Gastrocnemius medialis (tissue), 4 donors: ENCODE data around the gene DMBT1. TPM values are rescaled to one million over a fixed set of nuclear protein-coding genes. Genes with fewer than 3 reads are reported as not detected.

Experiments used
- ATAC-seq, 2 donors: fragments of 150-250 bp; one replicate each; pipeline ENCODE4 v1.9.1; 2016
- DNase-seq, 2 donors: peaks; one replicate each; pipeline ENCODE4 v3.0.0-alpha.2; 2019
- H3K27ac ChIP-seq, 4 donors: fragments of 200-600 bp; sonication (generic); 1 replicate in 1 of 4; 2 replicates in 3 of 4; pipeline ENCODE4 v1.5.1; 2016 to 2018; ENCODE audit warnings: mild to moderate bottlenecking in 2 of 4, moderate library complexity in 1 of 4
- H3K27me3 ChIP-seq, 3 donors: fragments of 200-600 bp; sonication (generic) in 2 of 3; 1 replicate in 1 of 3; 2 replicates in 2 of 3; pipeline versions ENCODE4 v1.5.1 to v1.6.0; 2016 to 2019; ENCODE audit warnings: mild to moderate bottlenecking in 1 of 3, moderate library complexity in 1 of 3
- H3K36me3 ChIP-seq, 2 donors: fragments of 200-600 bp; sonication (generic) in 1 of 2; one replicate each; pipeline ENCODE4 v1.5.1; 2017 to 2018
- H3K4me1 ChIP-seq, 2 donors: fragments of 200-600 bp; sonication (generic) in 1 of 2; one replicate each; pipeline ENCODE4 v1.5.1; 2016 to 2017; ENCODE audit warnings: mild to moderate bottlenecking in 2 of 2
- H3K4me3 ChIP-seq, 4 donors: fragments of 200-600 bp; sonication (generic) in 3 of 4; 1 replicate in 1 of 4; 2 replicates in 3 of 4; pipeline ENCODE4 v1.5.1; 2016 to 2019; ENCODE audit warnings: mild to moderate bottlenecking in 2 of 4
- H3K9me3 ChIP-seq, 3 donors: fragments of 200-600 bp; sonication (generic) in 2 of 3; 1 replicate in 1 of 3; 2 replicates in 2 of 3; pipeline ENCODE4 v1.5.1; 2016 to 2019
- CTCF ChIP-seq, 5 experiments: fragments of 450-650 bp in 3 of 5; fragments of 200-600 bp in 2 of 5; sonication (generic) in 2 of 5; IDR thresholded peaks in 4 of 5; conservative IDR thresholded peaks in 1 of 5; 1 replicate in 4 of 5; 2 replicates in 1 of 5; pipeline ENCODE4 v1.5.1; 2016 to 2019; ENCODE audit warnings: antibody characterized with exemption in 5 of 5, mild to moderate bottlenecking in 3 of 5, moderate library complexity in 3 of 5
- POLR2A ChIP-seq, 2 donors: fragments of 450-650 bp; IDR thresholded peaks; one replicate each; pipeline ENCODE4 v1.6.1; 2017; ENCODE audit warnings: antibody characterized with exemption in 2 of 2, mild to moderate bottlenecking in 2 of 2, moderate library complexity in 2 of 2
- in situ Hi-C, 4 donors: fragments of 200-750 bp; cut with MboI; loops; one replicate each; pipeline versions ENCODE4 v1.15.0 to v1.8.0; 2017; ENCODE audit warnings: low sequenced_read_pairs in 4 of 4
- intact Hi-C: fragments of 100-400 bp; cut with DNase I; formaldehyde crosslinking; loops from one replicate; pipeline ENCODE4 v1.15.1; 2023; ENCODE audit warnings: low total_unique reads
- total RNA-seq, 4 donors: library from RNA; depleted of rRNA; stranded (reverse); fragments of >200 nt; gene quantifications; one replicate each; pipeline versions ENCODE4 v1.1.0 to v1.2.3, GENCODE V29; 2016

Gene DMBT1
- total RNA-seq, 4 donors from 2014 or later: 0.32 TPM; not detected in 3

DNA sequence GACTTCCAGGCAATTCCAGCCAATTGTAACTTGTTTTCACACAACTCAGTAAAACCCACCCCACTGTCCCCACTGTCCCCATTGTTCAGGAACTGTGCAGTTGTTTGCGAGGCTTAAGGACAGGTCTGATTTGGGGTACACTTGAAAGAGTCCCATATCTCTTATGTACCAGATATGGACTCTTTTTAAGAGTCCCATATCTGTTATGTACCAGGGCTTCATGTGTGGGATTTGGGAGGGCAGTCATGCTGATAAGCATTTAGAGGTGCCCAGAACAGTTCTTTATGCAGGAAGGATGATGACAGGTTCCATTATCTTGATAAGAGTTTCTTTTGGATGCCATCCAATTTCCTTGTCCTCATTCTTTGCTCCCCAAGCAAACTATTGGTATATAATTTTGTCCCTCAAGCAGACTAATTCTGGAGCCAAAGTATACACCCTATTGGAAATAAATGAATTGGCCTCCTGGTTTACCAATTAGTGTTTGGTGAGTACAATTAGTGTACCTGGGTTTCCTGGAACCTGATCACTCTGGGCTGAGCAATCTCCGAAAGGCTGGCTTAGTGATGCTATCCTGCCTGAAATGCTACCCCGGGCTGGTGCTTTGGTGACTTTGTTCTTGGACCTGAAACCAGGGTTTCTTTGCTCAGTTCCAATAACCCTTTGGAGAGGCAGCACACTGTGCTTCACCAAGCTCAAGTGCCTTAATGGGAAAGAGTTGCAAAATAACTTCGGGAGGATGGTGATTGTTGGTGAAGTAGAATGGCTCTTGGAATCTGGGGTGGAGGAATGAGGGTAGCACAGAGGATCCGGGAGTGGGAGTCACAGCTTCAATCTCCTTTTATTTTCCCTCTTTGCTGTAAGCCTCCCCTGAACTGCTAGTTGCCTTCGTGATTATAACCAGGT is 6.2 kb upstream of the DMBT1 start:
- no peak for DNase-seq
- Histone ChIP-seq H3K4me1 (no peaks in the 10 kb centered on the region), H3K4me3 (no peak overlapping the region), H3K36me3 (no peaks in the 10 kb centered on the region), H3K9me3 (no peaks in the 10 kb centered on the region), H3K27ac (no peak overlapping the region), H3K27me3 (peaks cover 0 to 8% (median 0%) of the 10 kb centered on the region in 3 donors)
- in situ Hi-C loops: loop anchor here in 1 of 4 donors (25.0 kb wide), 1 partner anchor 117 kb away; no protein-coding TSS in a partner anchor
- no peak for ATAC-seq
- intact Hi-C loops: no loop called here
- TF ChIP-seq POLR2A (IDR thresholded peaks at IDR 0.05) (no peak), CTCF (IDR thresholded peaks at IDR 0.05 in 4 of 5, conservative IDR thresholded peaks at IDR 0.05 in 1 of 5) (no peak)

DNA sequence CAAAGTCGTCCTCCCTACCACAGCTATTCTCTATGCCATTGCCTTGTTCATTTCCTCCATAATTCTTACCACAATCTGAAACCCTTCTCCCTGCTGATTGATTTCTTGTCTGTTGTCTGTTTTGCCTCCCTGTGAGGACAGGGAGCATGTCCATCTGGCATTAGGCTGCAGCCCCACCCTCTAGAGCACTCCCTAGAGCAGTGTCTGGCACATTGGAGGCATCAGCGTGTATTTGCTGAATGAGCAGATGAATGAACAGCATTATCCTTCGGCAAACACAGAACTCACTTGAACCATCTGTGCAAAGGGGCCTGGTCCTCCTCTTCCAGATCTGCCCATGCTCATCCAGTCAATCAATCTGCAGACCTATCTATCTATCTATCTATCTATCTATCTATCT is 5.1 kb upstream of the DMBT1 start:
- Histone ChIP-seq H3K27me3 (peaks cover 0 to 8% (median 0%) of the 10 kb centered on the region in 3 donors), H3K4me3 (no peak overlapping the region), H3K9me3 (no peaks in the 10 kb centered on the region), H3K36me3 (no peaks in the 10 kb centered on the region), H3K27ac (no peak overlapping the region), H3K4me1 (no peaks in the 10 kb centered on the region)
- in situ Hi-C loops (loop anchor here in 1 of 4 donors (25.0 kb wide), 1 partner anchor 118 kb away; no protein-coding TSS in a partner anchor), intact Hi-C loops (no loop called here)
- no peak for TF ChIP-seq POLR2A (IDR thresholded peaks at IDR 0.05)
- no peak for TF ChIP-seq CTCF (IDR thresholded peaks at IDR 0.05 in 4 of 5, conservative IDR thresholded peaks at IDR 0.05 in 1 of 5)
- DNase-seq (no peak), ATAC-seq (no peak)

DNA sequence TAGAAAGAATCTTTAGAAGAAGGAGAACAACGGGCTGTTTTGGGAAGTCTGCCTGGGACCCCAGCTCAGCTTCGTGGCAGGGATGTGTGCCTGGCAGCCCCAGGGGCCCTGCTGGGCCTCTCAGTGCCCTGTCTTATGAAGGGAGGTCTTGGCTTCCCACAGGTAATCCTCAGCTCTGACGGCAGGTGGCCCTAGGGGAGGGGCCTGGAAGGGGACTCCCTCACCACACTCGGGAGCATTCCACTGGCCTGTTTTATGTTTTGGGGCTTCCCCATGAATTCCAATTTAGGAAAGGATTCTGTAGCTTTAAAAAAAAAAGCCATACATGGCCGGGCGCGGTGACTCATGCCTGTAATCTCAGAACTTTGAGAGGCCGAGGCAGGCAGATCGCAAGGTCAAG is 3.0 kb upstream of the DMBT1 start:
- no peak for ATAC-seq
- in situ Hi-C loops: loop anchor here in 1 of 4 donors (25.0 kb wide), 1 partner anchor 120 kb away; no protein-coding TSS in a partner anchor
- TF ChIP-seq CTCF (IDR thresholded peaks at IDR 0.05 in 4 of 5, conservative IDR thresholded peaks at IDR 0.05 in 1 of 5) (no peak), POLR2A (IDR thresholded peaks at IDR 0.05) (no peak)

DNA sequence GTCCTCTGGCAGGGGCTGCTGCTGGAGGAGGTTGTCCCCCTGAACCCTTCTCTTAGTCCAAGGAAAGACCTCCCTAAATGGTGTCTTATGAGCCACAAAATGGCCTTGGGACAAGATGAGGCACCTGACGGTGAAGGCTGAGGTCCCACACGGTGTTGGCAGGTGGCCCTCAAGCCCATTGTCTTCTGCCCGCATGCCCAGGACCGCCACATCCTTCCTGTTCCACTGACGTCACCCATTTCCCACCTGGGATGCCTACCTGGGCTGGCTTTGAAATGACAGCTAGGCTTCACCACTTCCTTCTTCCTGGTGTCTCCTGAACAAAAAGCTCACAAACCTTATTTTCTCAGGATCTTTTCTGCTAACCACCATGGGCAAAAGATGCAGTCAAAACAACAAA is 2.1 kb upstream of the DMBT1 start:
- ATAC-seq: no peak
- Histone ChIP-seq H3K4me3 (no peak overlapping the region), H3K27ac (no peak overlapping the region), H3K27me3 (peaks cover 0 to 8% (median 2%) of the 10 kb centered on the region in 3 donors), H3K9me3 (no peaks in the 10 kb centered on the region), H3K4me1 (no peaks in the 10 kb centered on the region), H3K36me3 (no peaks in the 10 kb centered on the region)
- DNase-seq: no peak
- no peak for TF ChIP-seq CTCF (IDR thresholded peaks at IDR 0.05 in 4 of 5, conservative IDR thresholded peaks at IDR 0.05 in 1 of 5)
- TF ChIP-seq POLR2A (IDR thresholded peaks at IDR 0.05): no peak
- intact Hi-C loops (no loop called here), in situ Hi-C loops (loop anchor here in 1 of 4 donors (25.0 kb wide), 1 partner anchor 121 kb away; no protein-coding TSS in a partner anchor)

More for the DNA sequence above, 3.0 kb upstream of the DMBT1 start:
- Histone ChIP-seq H3K36me3 (no peaks in the 10 kb centered on the region), H3K4me3 (no peak overlapping the region), H3K27me3 (peaks cover 0 to 8% (median 1%) of the 10 kb centered on the region in 3 donors), H3K9me3 (no peaks in the 10 kb centered on the region), H3K4me1 (no peaks in the 10 kb centered on the region), H3K27ac (no peak overlapping the region)
- intact Hi-C loops: no loop called here
- DNase-seq: no peak
